Activated CD4-positive, alpha-beta T cell treated with anti-CD3 and anti-CD28 coated beads for 1 hour (primary cell): ENCODE measurements around the gene EML1.

Source experiments
- DNase-seq: peaks from one replicate; pipeline ENCODE4 v3.0.0-alpha.2; 2020

EML1 gene

GRCh38 chr14:99971087-99971940 lies 178.1 kb downstream of the EML1 start:
- DNase-seq, result peak; percentile 69

- peak; percentile 10 for DNase-seq
Measured at GRCh38 chr14:99971941-99972747, 178.9 kb downstream of the EML1 start.

- DNase-seq, result no peak
Measured at GRCh38 chr14:99972748-99973466, 179.7 kb downstream of the EML1 start.

GRCh38 chr14:99975190-99975589 lies 182.0 kb downstream of the EML1 start:
- no peak for DNase-seq

- DNase-seq, result no peak
Measured at GRCh38 chr14:99976021-99976420, 182.8 kb downstream of the EML1 start.

GRCh38 chr14:99976681-99977080 lies 183.5 kb downstream of the EML1 start:
- DNase-seq, result no peak

GRCh38 chr14:99980299-99980698 lies 187.1 kb downstream of the EML1 start:
- no peak for DNase-seq

GRCh38 chr14:99981806-99982205 lies 188.6 kb downstream of the EML1 start:
- no peak for DNase-seq

GRCh38 chr14:99982537-99983250 lies 189.5 kb downstream of the EML1 start:
- DNase-seq, result peak; percentile 43

- DNase-seq, result no peak
Measured at GRCh38 chr14:99983251-99984015, 190.2 kb downstream of the EML1 start.

- no peak for DNase-seq
Measured at GRCh38 chr14:99984036-99984435, 190.8 kb downstream of the EML1 start.

GRCh38 chr14:99986396-99986795 lies 193.2 kb downstream of the EML1 start:
- no peak for DNase-seq

GRCh38 chr14:99989032-99989431 lies 195.8 kb downstream of the EML1 start:
- DNase-seq, result no peak

GRCh38 chr14:99990268-99991170 lies 197.3 kb downstream of the EML1 start:
- DNase-seq, result no peak

GRCh38 chr14:99991331-99991730 lies 198.1 kb downstream of the EML1 start:
- no peak for DNase-seq
